DND-41 (cell line): Measurements from ENCODE around the gene NKX2-1.

ENCODE experiments used
- CTCF ChIP-seq: IDR thresholded peaks from 2 replicates; pipeline ENCODE4 v1.5.1; 2012; ENCODE audit warnings: borderline replicate concordance, low read length, moderate library complexity, mild to moderate bottlenecking; ENCODE audit not compliant: poor library complexity, severe bottlenecking; ENCODE audit errors: extremely low read depth
- EZH2 ChIP-seq: IDR thresholded peaks from 3 replicates; pipeline ENCODE4 v1.6.1; 2012; ENCODE audit warnings: borderline replicate concordance, low read depth, mild to moderate bottlenecking, moderate library complexity, low read length, inconsistent platforms; ENCODE audit not compliant: severe bottlenecking

- TF ChIP-seq CTCF = no peak
- peak; percentile 40 for TF ChIP-seq EZH2
Observed at GRCh38 chr14:36502558-36503508, 17.2 kb downstream of the NKX2-1 start.
